ENCODE results near the gene C3orf52.

The C3orf52 gene

DNA sequence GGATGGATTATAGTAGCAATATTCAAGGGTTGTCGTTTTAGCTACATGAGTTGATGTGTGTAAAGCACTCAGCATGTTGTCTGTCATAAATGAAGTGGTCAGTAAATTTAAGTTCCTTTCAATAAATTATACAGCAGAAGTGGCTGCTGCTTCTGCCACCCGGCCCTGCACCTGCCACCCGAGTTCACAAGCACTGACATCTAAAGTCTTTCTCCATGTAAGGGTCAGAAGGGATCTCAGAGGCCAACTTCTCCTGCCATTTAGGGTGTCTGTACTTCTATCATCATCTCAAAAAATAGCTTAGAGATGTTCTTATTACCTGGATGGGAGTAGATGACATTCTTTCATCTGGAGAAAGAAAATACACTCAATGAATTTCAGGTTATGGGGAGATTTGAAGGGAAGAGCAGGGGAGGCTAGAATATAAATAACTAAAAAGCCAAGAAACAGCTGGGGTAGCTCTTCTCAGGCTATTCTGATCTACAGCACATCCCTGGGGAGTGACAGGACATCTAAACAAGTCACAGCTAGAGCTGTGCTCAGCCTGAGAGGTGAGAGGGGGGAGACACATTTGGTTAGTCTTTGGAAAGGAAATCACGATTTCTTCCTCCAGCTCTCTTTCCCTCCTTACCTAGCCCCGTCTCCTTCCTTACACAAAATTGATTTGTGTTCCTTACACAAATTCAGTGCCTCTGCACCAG, 38.9 kb downstream of the C3orf52 start:
- no peak for DNase-seq (ENCODE audit: low read depth)
- TF ChIP-seq, protein P1, sequence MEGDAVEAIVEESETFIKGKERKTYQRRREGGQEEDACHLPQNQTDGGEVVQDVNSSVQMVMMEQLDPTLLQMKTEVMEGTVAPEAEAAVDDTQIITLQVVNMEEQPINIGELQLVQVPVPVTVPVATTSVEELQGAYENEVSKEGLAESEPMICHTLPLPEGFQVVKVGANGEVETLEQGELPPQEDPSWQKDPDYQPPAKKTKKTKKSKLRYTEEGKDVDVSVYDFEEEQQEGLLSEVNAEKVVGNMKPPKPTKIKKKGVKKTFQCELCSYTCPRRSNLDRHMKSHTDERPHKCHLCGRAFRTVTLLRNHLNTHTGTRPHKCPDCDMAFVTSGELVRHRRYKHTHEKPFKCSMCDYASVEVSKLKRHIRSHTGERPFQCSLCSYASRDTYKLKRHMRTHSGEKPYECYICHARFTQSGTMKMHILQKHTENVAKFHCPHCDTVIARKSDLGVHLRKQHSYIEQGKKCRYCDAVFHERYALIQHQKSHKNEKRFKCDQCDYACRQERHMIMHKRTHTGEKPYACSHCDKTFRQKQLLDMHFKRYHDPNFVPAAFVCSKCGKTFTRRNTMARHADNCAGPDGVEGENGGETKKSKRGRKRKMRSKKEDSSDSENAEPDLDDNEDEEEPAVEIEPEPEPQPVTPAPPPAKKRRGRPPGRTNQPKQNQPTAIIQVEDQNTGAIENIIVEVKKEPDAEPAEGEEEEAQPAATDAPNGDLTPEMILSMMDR (conservative IDR thresholded peaks at IDR 0.05; ENCODE audit: control insufficient read depth, insufficient read depth, low read depth, low read length) = no peak
- no peak overlapping the region for H3K4me3 ChIP-seq (ENCODE audit: control insufficient read depth, low read depth, low read length)

DNA sequence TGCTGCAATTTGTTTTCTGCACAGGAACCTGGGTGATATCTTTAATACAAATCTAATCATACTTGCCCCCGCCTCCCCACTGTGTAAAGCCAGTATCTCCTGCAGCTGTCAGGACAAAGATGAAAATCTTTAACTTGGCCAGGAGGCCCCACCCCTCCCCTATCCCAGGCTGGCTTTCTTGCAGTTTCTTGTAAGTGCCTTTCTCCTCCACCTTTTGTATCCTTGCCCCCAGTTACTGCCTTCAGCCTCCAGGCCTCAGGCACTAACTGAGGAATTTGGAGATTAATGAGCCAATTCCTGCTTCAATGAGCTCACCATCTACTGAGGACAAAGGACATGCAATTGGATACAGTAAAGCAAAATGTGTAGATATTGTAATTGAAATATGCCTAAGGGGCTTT, 40.3 kb downstream of the C3orf52 start:
- DNase-seq (ENCODE audit: low read depth) = no peak
- TF ChIP-seq, protein P1 (conservative IDR thresholded peaks at IDR 0.05; ENCODE audit: control insufficient read depth, insufficient read depth, low read depth, low read length) = no peak
- no peak overlapping the region for H3K4me3 ChIP-seq (ENCODE audit: control insufficient read depth, low read depth, low read length)

DNA sequence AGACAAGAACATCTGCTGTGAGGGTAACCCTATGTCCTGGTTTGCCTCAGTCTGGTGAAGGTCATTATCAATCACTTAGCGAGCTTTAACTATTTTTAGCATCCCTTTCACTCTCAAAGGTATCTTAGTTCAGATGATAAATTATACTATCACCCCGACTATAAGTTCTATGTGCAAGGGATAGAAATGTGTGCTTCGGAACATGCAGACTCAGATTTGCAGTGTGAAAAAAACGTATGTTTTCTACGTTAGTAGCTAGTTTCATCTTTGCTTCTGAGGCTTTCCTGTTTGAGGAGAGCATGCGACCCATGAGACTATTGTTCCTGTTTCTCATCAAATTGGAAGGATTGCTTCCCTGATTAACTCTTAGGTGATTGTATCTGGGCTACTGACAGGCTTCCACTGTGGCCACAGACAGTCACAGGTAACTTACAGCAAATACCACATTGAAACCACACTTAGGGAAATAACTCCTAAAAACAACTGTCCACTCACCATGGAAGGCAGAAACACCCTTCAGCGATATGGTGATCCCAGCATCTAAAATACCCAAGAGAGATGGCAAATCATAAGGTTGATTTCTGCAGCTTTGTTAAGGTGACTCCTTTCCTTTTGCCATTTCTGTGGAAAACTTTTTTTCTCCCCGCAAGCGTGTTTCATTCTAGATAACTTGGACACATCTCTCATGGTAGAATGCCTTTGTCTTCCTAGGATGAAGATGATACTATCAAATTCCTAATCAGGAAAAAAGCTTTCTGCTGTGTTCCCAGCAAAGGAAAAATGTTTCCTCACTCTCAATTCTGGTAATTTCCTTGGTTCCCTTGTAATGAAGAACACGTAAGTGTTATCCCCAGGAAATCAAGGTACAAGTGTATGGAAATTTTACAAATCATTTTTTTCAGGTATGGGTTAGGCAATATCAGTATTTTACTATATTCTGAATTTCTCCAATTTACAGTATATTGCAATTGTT, 41.6 kb downstream of the C3orf52 start:
- TF ChIP-seq, protein P1 (conservative IDR thresholded peaks at IDR 0.05; ENCODE audit: control insufficient read depth, insufficient read depth, low read depth, low read length) = no peak
- no peak for DNase-seq (ENCODE audit: low read depth)
- H3K4me3 ChIP-seq (ENCODE audit: control insufficient read depth, low read depth, low read length) = no peak overlapping the region

DNA sequence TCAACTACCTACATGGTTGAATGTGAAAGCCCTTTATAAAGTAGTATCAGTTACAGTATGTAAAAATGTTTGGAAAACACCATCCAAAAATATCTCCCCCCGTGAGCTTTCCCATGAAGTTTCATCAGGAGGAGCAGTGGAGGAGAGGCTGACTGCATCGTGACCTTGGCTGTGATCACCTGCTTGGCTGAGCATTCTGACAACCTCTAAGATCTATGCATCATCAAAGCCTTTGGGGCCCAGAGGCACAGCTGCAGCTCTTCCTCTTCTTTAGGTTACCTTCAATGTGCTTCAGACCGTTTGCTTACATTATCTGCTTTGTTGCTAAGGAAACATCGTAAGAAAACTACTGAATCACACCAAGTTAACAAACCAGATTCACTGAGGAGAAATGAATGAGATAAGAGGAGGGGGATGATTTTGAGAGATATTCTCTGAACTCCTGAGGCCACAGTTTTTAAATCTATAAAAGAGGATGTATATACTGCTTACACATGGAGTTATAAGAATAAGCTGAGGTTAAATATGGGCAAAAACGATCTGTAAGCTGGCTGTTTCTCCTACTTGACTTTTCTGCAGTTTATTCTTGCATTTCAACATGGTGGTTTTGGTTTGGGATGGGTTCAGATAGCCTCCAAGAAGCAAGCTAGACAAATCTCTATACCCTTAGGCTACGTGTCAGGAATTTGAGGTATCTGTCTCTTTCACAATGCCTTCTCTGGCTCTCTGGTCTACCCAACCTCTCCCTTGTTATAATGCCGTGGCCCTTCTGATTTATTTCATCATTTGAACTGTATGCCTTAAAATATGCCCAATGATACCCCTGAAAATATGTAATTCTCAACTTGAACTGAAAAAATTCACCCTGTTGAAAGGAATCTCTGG, 42.9 kb downstream of the C3orf52 start:
- no peak for DNase-seq (ENCODE audit: low read depth)
- H3K4me3 ChIP-seq (ENCODE audit: control insufficient read depth, low read depth, low read length) = no peak overlapping the region

DNA sequence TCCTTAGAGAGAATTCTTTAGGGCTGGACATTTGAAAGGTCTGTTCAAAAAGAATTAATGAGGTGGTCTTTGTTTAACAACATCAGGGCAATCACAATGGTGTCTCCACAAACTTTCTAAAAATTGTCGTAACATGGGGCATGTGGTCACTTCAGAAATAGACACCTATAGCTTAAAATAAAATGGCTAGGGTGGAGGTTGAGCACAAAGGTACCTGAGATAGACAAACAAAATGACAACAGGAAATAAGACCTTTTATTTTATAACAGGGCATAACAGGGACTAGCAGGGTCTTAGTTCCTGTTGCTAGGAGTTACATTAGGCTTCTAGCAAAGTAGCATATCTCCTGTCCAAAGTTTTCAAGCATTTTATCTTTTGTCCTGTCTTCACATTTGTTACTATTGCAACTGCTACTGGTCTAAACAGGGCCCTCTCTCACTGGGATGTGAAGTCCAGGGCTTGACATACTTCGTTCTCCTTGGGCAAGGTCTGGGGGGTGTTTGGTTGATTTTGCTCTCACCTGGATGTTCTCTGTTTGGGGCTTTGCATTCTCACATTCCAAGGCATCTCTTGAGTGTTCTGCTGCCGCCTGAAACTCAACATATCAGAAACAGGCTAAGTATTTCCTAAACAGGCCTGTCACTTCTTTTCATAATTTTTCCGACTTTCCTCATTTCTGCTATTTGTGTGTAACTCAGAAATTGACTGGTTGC, 43.9 kb downstream of the C3orf52 start:
- TF ChIP-seq, protein P1 (conservative IDR thresholded peaks at IDR 0.05; ENCODE audit: control insufficient read depth, insufficient read depth, low read depth, low read length) = no peak
- DNase-seq (ENCODE audit: low read depth) = no peak
- no peak overlapping the region for H3K4me3 ChIP-seq (ENCODE audit: control insufficient read depth, low read depth, low read length)

More for the DNA sequence above, 42.9 kb downstream of the C3orf52 start:
- TF ChIP-seq, protein P1 (conservative IDR thresholded peaks at IDR 0.05; ENCODE audit: control insufficient read depth, insufficient read depth, low read depth, low read length) = no peak

DNA sequence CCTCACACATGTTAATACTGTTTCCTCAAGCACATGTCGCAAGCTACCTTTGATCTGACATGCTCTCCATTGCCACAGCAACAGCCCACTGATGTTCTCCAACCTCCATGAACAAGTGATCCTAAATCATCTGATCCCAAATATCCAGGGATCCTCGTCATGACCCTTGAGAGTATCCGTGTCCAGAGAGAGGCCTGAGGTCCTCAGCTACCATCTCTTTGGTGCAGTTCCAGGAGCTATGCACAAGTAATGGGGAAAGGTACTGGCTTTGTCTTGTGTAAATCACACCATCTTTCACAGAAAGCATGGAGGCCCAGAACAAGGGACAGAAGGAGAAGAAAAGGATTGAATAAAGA, 44.4 kb downstream of the C3orf52 start:
- no peak for DNase-seq (ENCODE audit: low read depth)
- H3K4me3 ChIP-seq (ENCODE audit: control insufficient read depth, low read depth, low read length) = no peak overlapping the region
- TF ChIP-seq, protein P1 (conservative IDR thresholded peaks at IDR 0.05; ENCODE audit: control insufficient read depth, insufficient read depth, low read depth, low read length) = no peak

Data from fibroblast of mammary gland (primary cell).